GM12878 (cell line): ENCODE data around the gene ABHD2. TPM values are rescaled to one million over a fixed set of nuclear protein-coding genes. Genes with fewer than 3 reads are reported as not detected.

ENCODE experiments used
- BACH1 ChIP-seq: fragments of 450-650 bp; IDR thresholded peaks from 2 replicates; pipeline ENCODE4 v1.6.1; 2017; ENCODE audit warnings: mild to moderate bottlenecking, borderline replicate concordance
- CBX5 ChIP-seq: sonication (generic); IDR thresholded peaks from 2 replicates; pipeline ENCODE4 v1.6.1; 2016; ENCODE audit warnings: low read depth, moderate library complexity, mild to moderate bottlenecking, inconsistent platforms
- CEBPZ ChIP-seq: fragments of 150-350 bp; IDR thresholded peaks from 2 replicates; pipeline ENCODE4 v1.6.1; 2016; ENCODE audit warnings: low read depth, low read length
- CHD2 ChIP-seq: IDR thresholded peaks from 2 replicates; pipeline ENCODE4 v1.6.1; 2011; ENCODE audit warnings: low read depth, low read length, improper control_type of control experiment, borderline replicate concordance
- CHD4 ChIP-seq: fragments of 200-600 bp; sonication (generic); IDR thresholded peaks from 2 replicates; pipeline ENCODE4 v1.6.1; 2016; ENCODE audit warnings: mild to moderate bottlenecking
- EGR1 ChIP-seq, 2 experiments: IDR thresholded peaks; 1 replicate in 1 of 2; 2 replicates in 1 of 2; pipeline ENCODE4 v1.6.1; 2011 to 2012; ENCODE audit warnings: low read depth in 2 of 2, low read length in 2 of 2, borderline replicate concordance in 1 of 2, mild to moderate bottlenecking in 1 of 2, moderate library complexity in 1 of 2
- MLLT1 ChIP-seq: fragments of 450-650 bp; IDR thresholded peaks from 2 replicates; pipeline ENCODE4 v1.6.1; 2016; ENCODE audit warnings: mild to moderate bottlenecking
- MXI1 ChIP-seq: fragments of 150-350 bp; IDR thresholded peaks from 2 replicates; pipeline ENCODE4 v1.6.1; 2011; ENCODE audit warnings: low read depth, mild to moderate bottlenecking, inconsistent platforms, low read length, improper control_type of control experiment
- ZSCAN29 ChIP-seq: fragments of 450-650 bp; IDR thresholded peaks from 2 replicates; pipeline ENCODE4 v1.6.1; 2017; ENCODE audit warnings: mild to moderate bottlenecking, moderate library complexity
- polyA plus RNA-seq, 11 experiments: library from polyadenylated mRNA; depleted of rRNA in 4 of 11; unstranded in 6 of 11; stranded (reverse) in 5 of 11; fragments of >200 nt; fragmentation: Nextera tagmentation in 4 of 11; fragmentation: Illumina TruSeq in 1 of 11; extraction: Ambion mirVana in 4 of 11; extraction: Trizol in 1 of 11; gene quantifications; 1 replicate in 1 of 11; 2 replicates in 10 of 11; pipeline versions ENCODE4 v1.2.1 to v1.2.3, GENCODE V29; 2011 to 2016; ENCODE audit warnings: inconsistent platforms in 2 of 11, missing spikeins in 2 of 11, low read depth in 1 of 11
- total RNA-seq, 4 experiments: library from RNA; depleted of rRNA in 3 of 4; stranded (reverse); fragments of >200 nt in 3 of 4; fragmentation: Illumina TruSeq in 1 of 4; extraction: Trizol in 1 of 4; gene quantifications; 2 replicates each; pipeline versions ENCODE4 v1.2.1 to v1.2.3, GENCODE V29; 2013 to 2021

ABHD2 gene
- total and polyA plus RNA-seq, 10 of the 15 experiments (the other 5 are each of a cell fraction or from before 2014, with no cell fraction given), result 1.2 to 33.6 (median 20.4) TPM

- no peak for TF ChIP-seq CEBPZ
- TF ChIP-seq CHD2, result no peak
- TF ChIP-seq ZSCAN29, result no peak
- TF ChIP-seq EGR1 (IDR thresholded peaks at IDR 0.05; ENCODE audit: borderline replicate concordance in 1 of 2, low read depth in 2 of 2, low read length in 2 of 2), result no peak
- no peak for TF ChIP-seq MXI1
- no peak for TF ChIP-seq CHD4
- TF ChIP-seq BACH1, result no peak
- no peak for TF ChIP-seq CBX5
- no peak for TF ChIP-seq MLLT1
These were observed 35.8 kb upstream of the ABHD2 start (continued) for GRCh38 chr15:89052474-89052873.
